ENCODE results near the gene GBA2.

Gene GBA2

GRCh38 chr9:35729101-35729500 is 19.9 kb downstream of the GBA2 start:
- peak overlapping the region; percentile 88 for H3K4me3 ChIP-seq (ENCODE audit: low read depth, low read length)
- DNase-seq (ENCODE audit: low read depth), result peak; percentile 29
- no peak for TF ChIP-seq CTCF (conservative IDR thresholded peaks at IDR 0.05; ENCODE audit: low read depth, low read length)

GRCh38 chr9:35728041-35728971 is 20.7 kb downstream of the GBA2 start:
- H3K4me3 ChIP-seq (ENCODE audit: low read depth, low read length), result peak overlapping the region; percentile 46
- no peak for TF ChIP-seq CTCF (conservative IDR thresholded peaks at IDR 0.05; ENCODE audit: low read depth, low read length)
- peak; percentile 87 for DNase-seq (ENCODE audit: low read depth)

- no peak for DNase-seq (ENCODE audit: low read depth)
- H3K4me3 ChIP-seq (ENCODE audit: low read depth, low read length), result peak overlapping the region; percentile 46
- no peak for TF ChIP-seq CTCF (conservative IDR thresholded peaks at IDR 0.05; ENCODE audit: low read depth, low read length)
These were observed 21.4 kb downstream of the GBA2 start for GRCh38 chr9:35727676-35728040.

GRCh38 chr9:35726931-35727330 is 22.1 kb downstream of the GBA2 start:
- DNase-seq (ENCODE audit: low read depth), result peak; percentile 62
- TF ChIP-seq CTCF (conservative IDR thresholded peaks at IDR 0.05; ENCODE audit: low read depth, low read length), result no peak
- no peak overlapping the region for H3K4me3 ChIP-seq (ENCODE audit: low read depth, low read length)

- no peak for TF ChIP-seq CTCF (conservative IDR thresholded peaks at IDR 0.05; ENCODE audit: low read depth, low read length)
- H3K4me3 ChIP-seq (ENCODE audit: low read depth, low read length), result no peak overlapping the region
- no peak for DNase-seq (ENCODE audit: low read depth)
These were observed 23.7 kb downstream of the GBA2 start for GRCh38 chr9:35725362-35725761.

- no peak for TF ChIP-seq CTCF (conservative IDR thresholded peaks at IDR 0.05; ENCODE audit: low read depth, low read length)
- no peak overlapping the region for H3K4me3 ChIP-seq (ENCODE audit: low read depth, low read length)
These were observed 25.1 kb downstream of the GBA2 start for GRCh38 chr9:35723908-35724307.

GRCh38 chr9:35723426-35723825 is 25.6 kb downstream of the GBA2 start:
- no peak for TF ChIP-seq CTCF (conservative IDR thresholded peaks at IDR 0.05; ENCODE audit: low read depth, low read length)
- no peak overlapping the region for H3K4me3 ChIP-seq (ENCODE audit: low read depth, low read length)
- DNase-seq (ENCODE audit: low read depth), result no peak

More at GRCh38 chr9:35723908-35724307, 25.1 kb downstream of the GBA2 start:
- no peak for DNase-seq (ENCODE audit: low read depth)

Data from choroid plexus epithelial cell (primary cell).